HFFc6 (cell line): ENCODE measurements around the gene CHST14. TPM values are rescaled to one million over a fixed set of nuclear protein-coding genes. Genes with fewer than 3 reads are reported as not detected.

Experiments
- DNase-seq: peaks from one replicate; pipeline ENCODE4 v3.0.0-alpha.2; 2018
- H3K27ac Mint-ChIP-seq: 2 replicates; pipeline ENCODE4 v1.8.0; 2020; ENCODE audit warnings: mild to moderate bottlenecking, mixed read lengths
- H3K27me3 Mint-ChIP-seq: 2 replicates; pipeline ENCODE4 v1.8.0; 2021; ENCODE audit warnings: mild to moderate bottlenecking, moderate library complexity, mixed read lengths; ENCODE audit not compliant: insufficient read depth
- H3K36me3 Mint-ChIP-seq: 2 replicates; pipeline ENCODE4 v1.8.0; 2021; ENCODE audit warnings: low read depth, mixed read lengths
- H3K4me1 Mint-ChIP-seq: 2 replicates; pipeline ENCODE4 v1.8.0; 2020; ENCODE audit warnings: low read depth, mixed read lengths
- H3K4me3 Mint-ChIP-seq: 2 replicates; pipeline ENCODE4 v1.8.0; 2020; ENCODE audit warnings: mild to moderate bottlenecking, moderate library complexity, mixed read lengths
- H3K9me3 Mint-ChIP-seq: 2 replicates; pipeline ENCODE4 v1.8.0; 2020; ENCODE audit warnings: mild to moderate bottlenecking, mixed read lengths
- total RNA-seq, 6 experiments: library from RNA; stranded (reverse); fragmentation: NEBNext Ultra II Directional; extraction: Animal tissue kit (Norgen Biotek cat#: 25700); gene quantifications; 2 replicates in 1 of 6; 3 replicates in 5 of 6; pipeline ENCODE4 v1.2.3, GENCODE V29; 2021
- TF ChIP-seq, protein P1 (sequence below): fragments of 200-600 bp; sonication (generic); IDR thresholded peaks from 2 replicates; pipeline ENCODE4 v1.5.0; 2021; ENCODE audit warnings: antibody characterized with exemption, mild to moderate bottlenecking

The CHST14 gene
- total RNA-seq, 6 experiments from 2014 or later, result 26.3 to 32.5 (median 28.4) TPM

DNA sequence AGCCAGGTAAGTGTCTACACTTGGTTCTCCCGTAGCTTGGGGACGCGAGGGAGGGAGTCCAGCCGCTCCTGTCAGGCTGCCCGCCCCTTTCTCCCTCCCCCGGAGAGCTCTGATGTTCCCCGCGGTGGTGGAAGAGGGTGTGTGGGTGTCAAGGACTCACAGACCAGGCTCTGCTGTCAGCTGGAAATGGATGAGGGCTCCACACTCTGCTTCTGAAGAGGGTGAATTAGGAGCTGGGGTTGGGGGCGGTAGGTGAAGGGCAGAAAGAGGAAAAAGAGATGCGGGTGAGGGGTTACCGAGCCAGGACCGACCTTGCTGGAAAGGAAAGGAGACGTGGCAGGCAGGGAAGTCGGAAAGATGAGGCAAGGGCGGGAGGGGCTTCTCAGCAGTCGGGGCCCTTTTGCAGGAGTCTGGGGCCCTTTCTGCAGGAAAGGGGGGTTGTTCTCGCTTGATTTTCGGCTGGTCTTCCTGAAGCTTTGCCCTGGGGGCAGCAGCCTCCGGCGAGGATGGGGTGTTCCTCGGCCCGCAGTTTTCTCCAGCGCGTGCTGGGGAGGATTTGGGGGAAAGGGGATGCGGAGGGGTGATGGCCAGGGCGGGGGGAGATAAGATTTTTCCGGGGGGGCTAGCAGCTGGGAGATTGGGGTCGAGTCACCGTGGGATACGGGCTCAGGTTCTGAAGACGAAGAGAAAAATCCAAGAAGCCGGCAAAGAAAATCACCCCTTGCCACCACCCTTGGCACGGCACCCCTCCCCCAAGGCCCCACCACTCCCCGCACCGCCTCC lies 30.6 kb upstream of the CHST14 start:
- Mint-ChIP-seq H3K4me1 (peaks cover 39% of the 10 kb centered on the region), H3K4me3 (peak overlapping the region; percentile 91), H3K9me3 (no peaks in the 10 kb centered on the region), H3K27me3 (peaks cover 39% of the 10 kb centered on the region), H3K27ac (peak overlapping the region; percentile 75), H3K36me3 (no peaks in the 10 kb centered on the region)
- TF ChIP-seq, protein P1, sequence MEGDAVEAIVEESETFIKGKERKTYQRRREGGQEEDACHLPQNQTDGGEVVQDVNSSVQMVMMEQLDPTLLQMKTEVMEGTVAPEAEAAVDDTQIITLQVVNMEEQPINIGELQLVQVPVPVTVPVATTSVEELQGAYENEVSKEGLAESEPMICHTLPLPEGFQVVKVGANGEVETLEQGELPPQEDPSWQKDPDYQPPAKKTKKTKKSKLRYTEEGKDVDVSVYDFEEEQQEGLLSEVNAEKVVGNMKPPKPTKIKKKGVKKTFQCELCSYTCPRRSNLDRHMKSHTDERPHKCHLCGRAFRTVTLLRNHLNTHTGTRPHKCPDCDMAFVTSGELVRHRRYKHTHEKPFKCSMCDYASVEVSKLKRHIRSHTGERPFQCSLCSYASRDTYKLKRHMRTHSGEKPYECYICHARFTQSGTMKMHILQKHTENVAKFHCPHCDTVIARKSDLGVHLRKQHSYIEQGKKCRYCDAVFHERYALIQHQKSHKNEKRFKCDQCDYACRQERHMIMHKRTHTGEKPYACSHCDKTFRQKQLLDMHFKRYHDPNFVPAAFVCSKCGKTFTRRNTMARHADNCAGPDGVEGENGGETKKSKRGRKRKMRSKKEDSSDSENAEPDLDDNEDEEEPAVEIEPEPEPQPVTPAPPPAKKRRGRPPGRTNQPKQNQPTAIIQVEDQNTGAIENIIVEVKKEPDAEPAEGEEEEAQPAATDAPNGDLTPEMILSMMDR, result no peak; the same call in 1 of the 2 replicates
- peak; percentile 7 for DNase-seq

DNA sequence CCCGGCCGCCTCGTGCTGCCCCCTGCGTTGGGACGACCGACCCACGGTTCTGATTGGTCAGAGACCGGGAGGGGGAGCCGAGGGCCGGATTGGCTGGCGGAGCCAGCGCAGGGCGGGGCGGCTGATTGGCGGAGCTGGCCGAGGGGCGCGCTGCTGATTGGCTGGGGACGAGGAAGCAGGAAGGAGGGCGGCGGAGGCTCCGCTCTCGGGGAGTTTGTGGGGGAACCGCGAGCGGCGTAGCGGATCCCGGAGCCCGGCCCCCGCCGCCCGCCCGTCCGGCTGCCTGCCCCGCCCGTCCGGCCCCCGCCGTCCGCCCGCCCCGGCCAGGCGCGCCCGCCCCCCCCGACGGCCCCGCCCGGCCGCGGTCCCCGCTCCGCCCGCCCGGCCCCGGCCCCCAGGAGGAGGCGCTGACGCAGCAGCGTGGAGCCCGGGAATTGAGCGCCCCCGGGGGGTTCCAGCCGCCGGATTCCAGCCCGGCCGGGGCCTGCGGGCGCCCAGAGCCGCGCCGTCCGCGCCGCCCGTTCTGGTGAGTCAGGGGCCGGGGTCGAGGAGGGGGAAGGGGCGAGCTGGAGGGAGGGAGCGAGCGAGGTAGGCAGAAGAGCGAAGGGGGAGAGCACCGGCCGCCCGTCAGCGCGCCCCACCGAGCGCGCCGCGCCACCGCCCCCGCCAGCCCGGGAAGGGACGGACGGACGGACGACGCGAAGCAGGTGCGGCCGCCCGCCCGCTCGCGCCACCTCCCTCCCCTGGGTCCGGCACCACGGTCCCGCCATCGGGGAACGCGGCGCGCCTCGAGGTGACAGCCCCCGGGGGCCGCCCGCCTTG lies 29.8 kb upstream of the CHST14 start, which contains the start of gene BAHD1:
TSS of gene BAHD1 (plus strand) at position 211 of the 822 bp plus-strand sequence. CDS start 17,512 bp downstream, outside the sequence.
- Mint-ChIP-seq H3K4me1 (peaks cover 47% of the 10 kb centered on the region), H3K4me3 (peak within 1 kb of the TSS; percentile 91), H3K9me3 (no peaks in the 10 kb centered on the region), H3K27me3 (peaks cover 33% of the 10 kb centered on the region), H3K27ac (peak within 1 kb of the TSS; percentile 75), H3K36me3 (no peaks in the 10 kb centered on the region)
- peak; percentile 92 for DNase-seq
- TF ChIP-seq, protein P1, result peak; percentile 52

DNA sequence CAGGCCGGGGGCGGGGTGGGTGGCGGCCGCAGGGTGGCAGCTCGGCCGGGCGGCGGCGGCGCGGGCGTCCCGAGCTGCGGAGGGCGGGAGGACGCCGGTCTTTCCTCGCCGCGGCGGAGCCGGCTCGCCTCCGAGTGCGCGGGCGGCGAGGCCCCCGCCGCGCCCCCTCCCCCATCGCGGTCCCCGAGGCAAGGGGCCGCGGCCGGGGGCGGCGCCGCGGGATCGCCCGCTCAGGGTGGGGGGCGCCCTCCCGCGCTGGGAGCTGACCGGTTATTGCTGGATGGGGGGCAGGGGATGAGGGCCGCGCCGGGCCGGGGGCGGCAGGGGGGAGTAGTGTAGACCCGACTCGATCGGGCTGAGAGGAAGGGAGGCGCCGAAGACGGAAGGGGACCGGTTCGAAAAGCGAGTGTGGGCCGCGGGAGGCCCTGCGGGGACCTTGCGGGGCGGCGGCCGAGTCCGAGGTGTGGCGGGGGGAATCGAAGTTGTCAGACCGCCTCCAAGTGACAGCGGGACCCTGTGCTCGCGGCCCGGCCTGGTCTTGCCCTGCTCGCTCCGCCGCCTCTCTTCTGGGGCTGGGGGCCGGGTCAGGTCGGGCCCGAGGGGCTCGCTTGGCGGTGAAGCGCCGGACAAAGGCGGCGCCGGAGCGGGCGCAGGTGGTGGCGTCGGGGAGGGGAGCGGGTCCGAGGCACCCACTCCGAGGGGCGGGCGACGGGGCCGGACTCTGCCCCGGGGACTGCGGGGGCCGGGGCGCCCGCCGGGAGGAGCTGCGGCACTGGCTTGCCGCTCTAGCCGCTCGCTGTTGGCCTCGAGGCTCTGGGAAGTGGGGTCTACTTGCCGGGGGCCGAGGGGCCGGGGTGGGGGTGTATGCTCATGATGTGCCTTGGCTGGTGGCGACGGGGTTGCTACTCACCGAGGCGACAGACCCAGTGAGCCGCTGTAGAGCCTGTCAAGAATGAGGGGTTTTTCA lies 28.9 kb upstream of the CHST14 start:
- TF ChIP-seq, protein P1, result peak; percentile 38; the same call in 1 of the 2 replicates
- no peak for DNase-seq
- Mint-ChIP-seq H3K36me3 (no peaks in the 10 kb centered on the region), H3K4me3 (peak overlapping the region; percentile 87), H3K27me3 (peaks cover 30% of the 10 kb centered on the region), H3K27ac (peak overlapping the region; percentile 43), H3K9me3 (no peaks in the 10 kb centered on the region), H3K4me1 (peaks cover 49% of the 10 kb centered on the region)

DNA sequence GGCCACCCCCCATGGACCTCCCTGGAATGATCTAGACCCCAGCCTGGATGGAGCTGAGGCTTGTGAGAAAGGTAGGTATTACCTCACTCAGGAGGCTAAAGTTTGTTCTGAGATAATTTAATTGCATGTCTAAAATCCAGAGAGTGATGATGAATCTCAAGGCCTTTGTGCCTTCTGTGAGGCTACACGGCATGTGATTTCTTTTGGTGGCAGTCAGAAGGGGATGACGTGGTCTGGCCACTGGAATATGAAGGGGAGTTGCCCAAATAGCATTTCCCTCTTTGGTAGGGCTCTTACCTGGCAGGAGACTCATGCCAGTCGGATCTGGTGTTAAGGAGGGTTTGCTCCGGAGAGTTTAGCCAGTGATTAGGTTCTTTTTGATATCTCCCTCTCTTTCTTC lies 27.5 kb upstream of the CHST14 start:
- Mint-ChIP-seq H3K4me3 (peak overlapping the region; percentile 87), H3K4me1 (peaks cover 49% of the 10 kb centered on the region)
- TF ChIP-seq, protein P1, result no peak

DNA sequence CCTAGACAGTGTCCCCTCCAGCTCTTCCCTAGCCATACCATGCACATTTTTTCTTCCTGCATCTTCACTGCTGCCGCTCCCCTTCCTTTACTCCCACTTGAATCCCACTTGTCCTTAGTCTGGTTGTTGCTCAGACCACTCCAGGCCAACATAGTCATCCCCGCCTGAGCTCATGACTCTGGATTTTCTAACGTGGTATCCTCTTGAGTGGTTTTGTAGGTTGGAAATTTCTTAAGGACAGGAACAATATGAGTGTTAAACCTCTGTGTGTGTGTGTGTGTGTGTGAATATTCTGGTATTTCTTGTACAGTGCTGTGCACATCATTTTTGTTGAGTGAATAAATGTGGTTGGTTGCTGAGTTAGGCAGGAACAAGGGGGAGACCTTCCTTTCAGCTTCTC lies 26.9 kb upstream of the CHST14 start:
- peaks cover 49% of the 10 kb centered on the region for H3K4me1 Mint-ChIP-seq
- TF ChIP-seq, protein P1, result no peak
- DNase-seq, result no peak
- H3K27ac Mint-ChIP-seq, result peak overlapping the region; percentile 1; the same call in 1 of the 2 replicates
- no peaks in the 10 kb centered on the region for H3K36me3 Mint-ChIP-seq
- H3K9me3 Mint-ChIP-seq, result no peaks in the 10 kb centered on the region
- H3K27me3 Mint-ChIP-seq, result peaks cover 12% of the 10 kb centered on the region; the same call in 1 of the 2 replicates
- no peak overlapping the region for H3K4me3 Mint-ChIP-seq

More for the DNA sequence above, 27.5 kb upstream of the CHST14 start:
- H3K27ac Mint-ChIP-seq, result 0 out of 2 replicates have a peak overlapping the region, but pooled peaks have one; percentile 1
- no peaks in the 10 kb centered on the region for H3K9me3 Mint-ChIP-seq
- no peaks in the 10 kb centered on the region for H3K36me3 Mint-ChIP-seq
- no peak for DNase-seq
- H3K27me3 Mint-ChIP-seq, result peaks cover 17% of the 10 kb centered on the region
